PC-9 (cell line): ENCODE results near the gene KBTBD8. TPM values are rescaled to one million over a fixed set of nuclear protein-coding genes. Genes with fewer than 3 reads are reported as not detected.

ENCODE experiments used
- BruUV-seq: library from RNA; stranded (reverse); fragments of 400-500 nt; replicated peaks from 2 replicates; lab custom pipeline; 2021; lab: Mats Ljungman, UMichigan
- CTCF ChIA-PET: fragments of 300-600 bp; sonication (Branson Sonifier 250); formaldehyde crosslinking; loops from one replicate; lab custom pipeline; 2022; ENCODE audit warnings: antibody characterized with exemption; lab: Charles Lee
- POLR2A ChIA-PET: fragments of 300-600 bp; sonication (Branson Sonifier 250); formaldehyde crosslinking; loops from one replicate; lab custom pipeline; 2022; ENCODE audit warnings: antibody characterized with exemption; ENCODE audit not compliant: unreplicated experiment; lab: Charles Lee
- DNase-seq, 2 experiments: peaks; one replicate each; pipeline versions ENCODE4 v3.0.0 to v3.0.0-alpha.2; 2015 to 2022; ENCODE audit warnings: mixed read lengths in 1 of 2
- H2AFZ ChIP-seq: fragments of 200-600 bp; sonication (generic); 2 replicates; pipeline ENCODE4 v1.8.1; 2017; ENCODE audit warnings: antibody characterized with exemption
- H3F3A ChIP-seq: fragments of 200-600 bp; sonication (generic); 2 replicates; pipeline ENCODE4 v1.8.1; 2017; ENCODE audit warnings: antibody characterized with exemption, mild to moderate bottlenecking, low read depth; ENCODE audit not compliant: insufficient read depth
- H3K27ac ChIP-seq: fragments of 200-600 bp; sonication (generic); 2 replicates; pipeline ENCODE4 v1.6.1; 2016; ENCODE audit warnings: mixed run types
- H3K27me3 ChIP-seq: fragments of 200-600 bp; sonication (generic); 2 replicates; pipeline ENCODE4 v1.6.1; 2016; ENCODE audit warnings: low read depth, mixed run types; ENCODE audit not compliant: insufficient read depth
- H3K36me3 ChIP-seq: fragments of 200-600 bp; sonication (generic); 2 replicates; pipeline ENCODE4 v1.6.1; 2016; ENCODE audit warnings: low read depth, mixed run types
- H3K4me1 ChIP-seq: fragments of 200-600 bp; sonication (generic); replicated peaks from 2 replicates; pipeline ENCODE4 v1.6.1; 2016; ENCODE audit warnings: mixed run types; ENCODE audit not compliant: insufficient read depth
- H3K4me2 ChIP-seq: fragments of 200-600 bp; sonication (generic); 2 replicates; pipeline ENCODE4 v1.6.1; 2017; ENCODE audit warnings: mixed run types
- H3K4me3 ChIP-seq: fragments of 200-600 bp; sonication (generic); 2 replicates; pipeline ENCODE4 v1.6.1; 2016; ENCODE audit warnings: mixed run types
- H3K79me2 ChIP-seq: fragments of 200-600 bp; sonication (generic); 2 replicates; pipeline ENCODE4 v1.6.1; 2017; ENCODE audit warnings: low read depth, mixed run types
- H3K9me2 ChIP-seq: fragments of 200-600 bp; sonication (generic); 2 replicates; pipeline ENCODE4 v1.8.1; 2017; ENCODE audit warnings: mild to moderate bottlenecking; ENCODE audit not compliant: insufficient read depth
- H3K9me3 ChIP-seq: fragments of 200-600 bp; sonication (generic); 2 replicates; pipeline ENCODE4 v1.8.1; 2016; ENCODE audit warnings: low read depth; ENCODE audit not compliant: insufficient read depth
- H4K20me1 ChIP-seq: fragments of 200-600 bp; sonication (generic); 2 replicates; pipeline ENCODE4 v1.8.1; 2017; ENCODE audit not compliant: insufficient read depth
- CTCF ChIP-seq: fragments of 200-600 bp; sonication (generic); conservative IDR thresholded peaks from 2 replicates; pipeline ENCODE4 v1.6.1; 2017; ENCODE audit warnings: mixed run types, antibody characterized with exemption, mild to moderate bottlenecking, moderate library complexity
- EZH2 ChIP-seq: fragments of 200-600 bp; sonication (generic); IDR thresholded peaks from 2 replicates; pipeline ENCODE4 v1.8.0; 2017; ENCODE audit warnings: antibody characterized with exemption, low read depth
- intact Hi-C: fragments of 100-400 bp; cut with micrococcal nuclease; formaldehyde crosslinking; loops from one replicate; pipeline ENCODE4 v1.10.0; 2022; ENCODE audit not compliant: unreplicated experiment
- total RNA-seq: library from RNA; stranded (reverse); gene quantifications from 2 replicates; pipeline ENCODE4 v1.2.3, GENCODE V29; 2021

KBTBD8 gene
- total RNA-seq, 1 experiment from 2014 or later = not detected

- no peaks in the 10 kb centered on the region for H3K79me2 ChIP-seq
- TF ChIP-seq CTCF (no peak), EZH2 (no peak)
- H4K20me1 ChIP-seq = no peaks in the 10 kb centered on the region
- DNase-seq = no peak
- no peaks in the 10 kb centered on the region for H3K9me3 ChIP-seq
- H3F3A ChIP-seq = no peaks in the 10 kb centered on the region
- intact Hi-C loops = no loop called here
- CTCF ChIA-PET = no interaction called here
- H3K4me1 ChIP-seq = no peaks in the 10 kb centered on the region
- H3K27ac ChIP-seq = no peak overlapping the region
- H2AFZ ChIP-seq = no peak overlapping the region
- POLR2A ChIA-PET = no interaction called here
- no peaks in the 10 kb centered on the region for H3K9me2 ChIP-seq
- H3K4me2 ChIP-seq = no peak overlapping the region
- no TSS peak for BruUV-seq
- H3K36me3 ChIP-seq = no peaks in the 10 kb centered on the region
- H3K27me3 ChIP-seq = no peaks in the 10 kb centered on the region
- H3K4me3 ChIP-seq = no peak overlapping the region
Measured at GRCh38 chr3:67028001-67028784, 30.1 kb downstream of the KBTBD8 start.

- Histone ChIP-seq H3K4me2 (no peak overlapping the region), H3K9me3 (no peaks in the 10 kb centered on the region), H3K4me1 (no peaks in the 10 kb centered on the region), H3K9me2 (no peaks in the 10 kb centered on the region), H2AFZ (no peak overlapping the region), H3F3A (no peaks in the 10 kb centered on the region), H3K36me3 (no peaks in the 10 kb centered on the region), H4K20me1 (no peaks in the 10 kb centered on the region), H3K27me3 (no peaks in the 10 kb centered on the region), H3K79me2 (no peaks in the 10 kb centered on the region), H3K27ac (no peak overlapping the region), H3K4me3 (no peak overlapping the region)
- intact Hi-C loops = no loop called here
- POLR2A ChIA-PET = no interaction called here
- DNase-seq = no peak
- TF ChIP-seq CTCF = no peak
- no peak for TF ChIP-seq EZH2
- CTCF ChIA-PET = no interaction called here
- no TSS peak for BruUV-seq
Measured at GRCh38 chr3:67030785-67031740, 33.0 kb downstream of the KBTBD8 start.

GRCh38 chr3:67031986-67032385 is 33.9 kb downstream of the KBTBD8 start:
- no peak overlapping the region for H2AFZ ChIP-seq
- CTCF ChIA-PET = no interaction called here
- intact Hi-C loops = no loop called here

More at GRCh38 chr3:67031986-67032385, 33.9 kb downstream of the KBTBD8 start:
- H3K9me2 ChIP-seq = no peaks in the 10 kb centered on the region
- H3K9me3 ChIP-seq = no peaks in the 10 kb centered on the region; the same call in 1 of the 2 replicates
- no peaks in the 10 kb centered on the region for H3K79me2 ChIP-seq
- no peaks in the 10 kb centered on the region for H4K20me1 ChIP-seq
- H3K27ac ChIP-seq = no peak overlapping the region
- H3K4me2 ChIP-seq = no peak overlapping the region
- no peak for DNase-seq
- POLR2A ChIA-PET = no interaction called here
- no peaks in the 10 kb centered on the region for H3K27me3 ChIP-seq
- no peaks in the 10 kb centered on the region for H3K36me3 ChIP-seq
- no TSS peak for BruUV-seq
- no peak overlapping the region for H3K4me3 ChIP-seq
- H3K4me1 ChIP-seq = no peaks in the 10 kb centered on the region
- no peaks in the 10 kb centered on the region for H3F3A ChIP-seq
- no peak for TF ChIP-seq CTCF
- no peak for TF ChIP-seq EZH2
